AG04450 (cell line): ENCODE measurements around the gene C11orf71. TPM values are rescaled to one million over a fixed set of nuclear protein-coding genes. Genes with fewer than 3 reads are reported as not detected.

Experiments used
- CTCF ChIA-PET: fragments of 300-600, 350-600 bp; formaldehyde crosslinking; extraction: SDS; loops from one replicate; lab custom pipeline; 2022; ENCODE audit warnings: antibody characterized with exemption, inconsistent platforms; lab: Charles Lee
- POLR2A ChIA-PET: fragments of 350-600 bp; formaldehyde crosslinking; extraction: SDS; loops from one replicate; lab custom pipeline; 2021; ENCODE audit warnings: antibody characterized with exemption, inconsistent platforms; lab: Yijun Ruan, JAX
- DNase-seq: peaks from one replicate; pipeline ENCODE4 v3.0.0-alpha.2; 2011; ENCODE audit warnings: low read depth, low spot score
- H3K27ac ChIP-seq: one replicate; pipeline ENCODE4 v1.5.1; 2012; ENCODE audit warnings: low read depth, low read length, control low read depth
- H3K27me3 ChIP-seq: one replicate; pipeline ENCODE4 v1.6.0; 2012; ENCODE audit warnings: low read length; ENCODE audit not compliant: control insufficient read depth, insufficient read depth
- H3K4me3 ChIP-seq: 2 replicates; pipeline ENCODE4 v1.5.1; 2011; ENCODE audit warnings: mild to moderate bottlenecking, low read depth, low read length, control low read depth
- H3K9me3 ChIP-seq: 2 replicates; pipeline ENCODE4 v1.5.1; 2012; ENCODE audit warnings: low read length; ENCODE audit not compliant: control insufficient read depth, insufficient read depth
- polyA plus RNA-seq: library from polyadenylated mRNA; depleted of rRNA; stranded (reverse); fragments of >200 nt; gene quantifications from 2 replicates; pipeline ENCODE4 v1.2.3, GENCODE V29; 2011
- TF ChIP-seq, protein P1 (sequence below): IDR thresholded peaks from 2 replicates; pipeline ENCODE4 v1.5.1; 2011; ENCODE audit warnings: low read depth, low read length, control low read depth, inconsistent platforms

Gene C11orf71
- polyA plus RNA-seq, 1 experiment = 4.5 TPM

DNA sequence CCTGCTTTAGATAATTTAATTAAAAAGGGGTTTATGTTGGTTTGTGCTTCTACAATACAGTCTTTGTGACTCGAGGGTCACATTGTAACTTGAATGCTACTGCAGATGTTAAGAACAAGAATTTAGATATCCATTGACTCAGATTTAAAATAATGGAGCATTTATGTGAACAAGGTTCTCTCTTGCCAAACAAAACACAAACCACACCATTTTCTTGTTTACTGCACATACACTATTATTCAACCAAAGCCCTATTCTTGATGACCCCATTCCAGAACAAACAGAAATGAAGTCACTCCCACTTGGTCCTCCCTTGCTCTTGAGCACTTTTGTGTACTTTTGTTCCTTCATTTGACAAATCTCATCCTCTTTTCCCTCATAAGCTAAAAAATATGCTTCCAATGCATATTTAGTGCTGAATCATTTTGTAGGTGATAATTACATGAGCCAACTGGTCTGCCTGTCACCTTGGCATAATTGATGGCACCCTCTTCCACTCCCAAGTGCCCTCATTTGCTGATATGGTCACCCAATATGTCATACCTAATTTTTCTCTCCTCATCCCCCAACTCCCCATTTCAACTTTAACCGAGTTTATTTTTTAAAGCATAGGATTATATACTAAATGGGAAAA, 2.8 kb downstream of the C11orf71 start:
- ChIA-PET CTCF (interaction anchor here (0.9 to 2.2 kb wide), 7 partner anchors 12 to 116 kb away, joined by 3 to 13 read pairs (median 3); no protein-coding TSS in a partner anchor), POLR2A (interaction anchor here (0.6 to 0.7 kb wide), 3 partner anchors 17 to 1302 kb away, joined by 4 to 5 read pairs (median 4); no protein-coding TSS in a partner anchor)
- no peaks in the 10 kb centered on the region for H3K27me3 ChIP-seq
- H3K4me3 ChIP-seq = no peak overlapping the region
- no peak overlapping the region for H3K27ac ChIP-seq
- TF ChIP-seq, protein P1, sequence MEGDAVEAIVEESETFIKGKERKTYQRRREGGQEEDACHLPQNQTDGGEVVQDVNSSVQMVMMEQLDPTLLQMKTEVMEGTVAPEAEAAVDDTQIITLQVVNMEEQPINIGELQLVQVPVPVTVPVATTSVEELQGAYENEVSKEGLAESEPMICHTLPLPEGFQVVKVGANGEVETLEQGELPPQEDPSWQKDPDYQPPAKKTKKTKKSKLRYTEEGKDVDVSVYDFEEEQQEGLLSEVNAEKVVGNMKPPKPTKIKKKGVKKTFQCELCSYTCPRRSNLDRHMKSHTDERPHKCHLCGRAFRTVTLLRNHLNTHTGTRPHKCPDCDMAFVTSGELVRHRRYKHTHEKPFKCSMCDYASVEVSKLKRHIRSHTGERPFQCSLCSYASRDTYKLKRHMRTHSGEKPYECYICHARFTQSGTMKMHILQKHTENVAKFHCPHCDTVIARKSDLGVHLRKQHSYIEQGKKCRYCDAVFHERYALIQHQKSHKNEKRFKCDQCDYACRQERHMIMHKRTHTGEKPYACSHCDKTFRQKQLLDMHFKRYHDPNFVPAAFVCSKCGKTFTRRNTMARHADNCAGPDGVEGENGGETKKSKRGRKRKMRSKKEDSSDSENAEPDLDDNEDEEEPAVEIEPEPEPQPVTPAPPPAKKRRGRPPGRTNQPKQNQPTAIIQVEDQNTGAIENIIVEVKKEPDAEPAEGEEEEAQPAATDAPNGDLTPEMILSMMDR = no peak
- no peak for DNase-seq
- no peaks in the 10 kb centered on the region for H3K9me3 ChIP-seq

DNA sequence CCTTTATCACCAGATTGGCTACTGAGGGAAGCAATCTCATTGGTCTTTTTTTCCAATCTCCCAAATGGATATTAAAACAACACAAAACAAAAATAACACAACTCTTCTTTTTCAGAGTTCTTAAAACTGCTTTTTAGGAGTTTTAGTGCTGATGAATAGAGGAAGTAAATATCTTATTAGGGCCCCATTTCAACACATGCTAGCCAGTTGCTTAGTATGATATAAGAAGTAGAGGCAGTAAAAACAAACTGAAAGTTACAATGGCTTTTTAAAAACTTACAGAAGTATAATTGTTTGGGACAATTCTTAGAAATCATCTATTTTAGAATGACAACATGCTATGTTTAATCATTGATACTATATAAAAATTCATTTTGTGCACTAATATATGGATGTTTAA, 3.4 kb downstream of the C11orf71 start:
- TF ChIP-seq, protein P1 = no peak
- Histone ChIP-seq H3K9me3 (no peaks in the 10 kb centered on the region), H3K27me3 (no peaks in the 10 kb centered on the region), H3K27ac (no peak overlapping the region), H3K4me3 (no peak overlapping the region)
- POLR2A ChIA-PET = no interaction called here
- CTCF ChIA-PET = no interaction called here
- DNase-seq = no peak

DNA sequence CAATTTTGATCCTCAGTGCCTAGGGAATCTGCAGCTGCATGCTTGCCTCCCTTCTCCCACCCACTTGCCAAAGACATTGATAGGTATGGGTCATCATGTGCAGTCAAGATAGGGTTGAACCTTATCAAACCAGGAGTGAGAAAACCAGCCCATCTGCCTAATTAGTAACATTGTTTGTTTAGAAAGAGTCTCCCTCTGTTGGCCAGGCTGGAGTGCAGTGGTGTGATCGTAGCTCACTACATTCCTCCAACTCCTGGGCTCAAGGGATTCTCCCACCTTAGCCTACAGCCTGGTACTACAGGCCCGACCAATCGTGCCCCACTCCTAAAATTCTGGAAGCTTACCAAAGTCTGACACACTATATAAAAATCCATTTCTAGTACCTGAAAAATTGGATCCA, 4.6 kb downstream of the C11orf71 start:
- ChIA-PET CTCF (interaction anchor here (1.0 to 1.3 kb wide), 2 partner anchors 11 to 27 kb away, joined by 3 to 4 read pairs; no protein-coding TSS in a partner anchor), POLR2A (no interaction called here)

DNA sequence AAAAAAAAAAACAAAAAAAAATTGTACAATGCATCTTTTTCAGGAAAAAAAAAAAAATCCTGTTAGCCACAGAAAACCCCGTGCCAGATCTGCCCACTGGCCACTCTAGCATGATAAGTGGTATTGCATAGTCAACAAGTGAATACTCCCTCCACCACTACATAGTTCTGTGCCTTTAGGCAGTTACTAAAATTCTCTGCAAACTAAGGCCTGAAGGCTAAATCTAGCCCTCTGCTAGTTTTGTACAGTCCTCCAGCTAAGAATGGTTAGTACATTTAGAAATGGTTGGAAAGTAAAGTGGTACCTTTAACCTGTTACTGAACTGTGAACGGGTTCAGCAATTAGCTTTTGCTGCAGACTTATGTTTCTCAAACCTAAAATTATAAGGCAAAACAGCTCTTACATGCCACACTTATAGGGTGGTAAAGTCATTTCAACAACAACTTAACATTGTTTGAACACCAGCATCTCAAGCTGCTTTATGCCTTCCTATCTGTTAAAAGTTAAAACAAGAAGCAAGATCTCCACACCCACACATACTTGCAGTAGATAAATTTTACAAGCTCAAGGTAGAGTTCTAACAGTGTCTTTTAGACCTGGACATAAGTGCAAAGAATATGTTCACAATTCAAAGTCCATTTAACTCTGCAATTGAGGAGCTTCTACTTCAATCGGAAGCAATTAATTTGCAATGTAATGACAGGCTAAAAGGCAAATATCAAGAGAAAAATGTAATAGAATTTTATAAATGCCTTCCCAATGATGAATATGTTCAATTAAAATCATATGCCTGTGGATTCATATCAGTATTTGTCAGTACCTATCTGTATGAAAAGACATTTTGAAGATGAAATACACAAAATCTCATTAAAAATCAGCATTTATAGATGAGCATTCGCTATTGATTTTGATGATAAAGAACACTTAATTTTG, 7.3 kb downstream of the C11orf71 start:
- no peak for DNase-seq
- TF ChIP-seq, protein P1 = no peak

More for the DNA sequence above, 4.6 kb downstream of the C11orf71 start:
- Histone ChIP-seq H3K4me3 (no peak overlapping the region), H3K9me3 (no peaks in the 10 kb centered on the region), H3K27me3 (no peaks in the 10 kb centered on the region), H3K27ac (no peak overlapping the region)
- TF ChIP-seq, protein P1 = peak; percentile 37
- DNase-seq = no peak

More for the DNA sequence above, 7.3 kb downstream of the C11orf71 start:
- Histone ChIP-seq H3K4me3 (no peak overlapping the region), H3K9me3 (no peaks in the 10 kb centered on the region), H3K27me3 (no peaks in the 10 kb centered on the region), H3K27ac (no peak overlapping the region)
- ChIA-PET CTCF (interaction anchor here (0.6 to 0.7 kb wide), 3 partner anchors 44 to 474 kb away, joined by 3 to 7 read pairs (median 6); no protein-coding TSS in a partner anchor), POLR2A (interaction anchor here (1.2 kb wide), 1 partner anchor 26 kb away, joined by 3 read pairs; no protein-coding TSS in a partner anchor)
